Measurements from ENCODE around the gene RORB. TPM values are rescaled to one million over a fixed set of nuclear protein-coding genes. Genes with fewer than 3 reads are reported as not detected.

Gene RORB
- total RNA-seq, 1 donor from 2014 or later = 0.11 TPM

GRCh38 chr9:74554751-74555419 is 57.8 kb downstream of the RORB start:
- Histone ChIP-seq H3K27me3 (ENCODE audit: insufficient read depth, low read length) (no peaks in the 10 kb centered on the region), H2AFZ (ENCODE audit: low read depth, low read length) (peak overlapping the region; percentile 53), H3K79me2 (ENCODE audit: insufficient read depth, low read length) (no peaks in the 10 kb centered on the region), H4K20me1 (ENCODE audit: insufficient read depth, low read length) (no peaks in the 10 kb centered on the region), H3K9me3 (ENCODE audit: insufficient read depth, low read depth, low read length) (no peaks in the 10 kb centered on the region), H3K4me2 (ENCODE audit: low read length) (peak overlapping the region; percentile 6), H3K9ac (ENCODE audit: low read length) (no peak overlapping the region), H3K27ac (ENCODE audit: low read depth, low read length) (no peak overlapping the region), H3K36me3 (ENCODE audit: insufficient read depth, low read length) (no peaks in the 10 kb centered on the region), H3K4me1 (ENCODE audit: insufficient read depth, low read length) (peaks cover 14% of the 10 kb centered on the region), H3K4me3 (ENCODE audit: insufficient read depth, low read depth, low read length) (no peak overlapping the region)
- FAIRE-seq (no peak), DNase-seq (ENCODE audit: low read depth) (no peak)
- Mint-ChIP-seq H3K9me3 (ENCODE audit: unreplicated experiment) (no peaks in the 10 kb centered on the region), H3K36me3 (ENCODE audit: low read depth, unreplicated experiment) (no peaks in the 10 kb centered on the region), H3K4me3 (ENCODE audit: unreplicated experiment) (no peak overlapping the region), H3K27me3 (ENCODE audit: low read depth, unreplicated experiment) (no peaks in the 10 kb centered on the region), H3K4me1 (ENCODE audit: low read depth, unreplicated experiment) (peaks cover 7% of the 10 kb centered on the region), H3K27ac (ENCODE audit: unreplicated experiment) (no peak overlapping the region)
- TF ChIP-seq EZH2 (IDR thresholded peaks at IDR 0.05; ENCODE audit: insufficient read depth, low read length) = no peak
- TF ChIP-seq CTCF (IDR thresholded peaks at IDR 0.05; ENCODE audit: insufficient read depth, low read depth, low read length) = no peak

GRCh38 chr9:74555565-74555964 is 58.4 kb downstream of the RORB start:
- H3K4me3 ChIP-seq (ENCODE audit: insufficient read depth, low read depth, low read length) = no peak overlapping the region
- no peak for FAIRE-seq
- Mint-ChIP-seq H3K4me3 (ENCODE audit: unreplicated experiment) (no peak overlapping the region), H3K27ac (ENCODE audit: unreplicated experiment) (no peak overlapping the region), H3K36me3 (ENCODE audit: low read depth, unreplicated experiment) (no peaks in the 10 kb centered on the region), H3K4me1 (ENCODE audit: low read depth, unreplicated experiment) (peaks cover 7% of the 10 kb centered on the region), H3K9me3 (ENCODE audit: unreplicated experiment) (no peaks in the 10 kb centered on the region), H3K27me3 (ENCODE audit: low read depth, unreplicated experiment) (no peaks in the 10 kb centered on the region)
- H3K9ac ChIP-seq (ENCODE audit: low read length) = no peak overlapping the region
- peaks cover 14% of the 10 kb centered on the region for H3K4me1 ChIP-seq (ENCODE audit: insufficient read depth, low read length)
- no peak for DNase-seq (ENCODE audit: low read depth)
- H3K27ac ChIP-seq (ENCODE audit: low read depth, low read length) = no peak overlapping the region
- TF ChIP-seq EZH2 (IDR thresholded peaks at IDR 0.05; ENCODE audit: insufficient read depth, low read length) (no peak), CTCF (IDR thresholded peaks at IDR 0.05; ENCODE audit: insufficient read depth, low read depth, low read length) (no peak)
- no peaks in the 10 kb centered on the region for H3K27me3 ChIP-seq (ENCODE audit: insufficient read depth, low read length)
- H2AFZ ChIP-seq (ENCODE audit: low read depth, low read length) = no peak overlapping the region
- no peak overlapping the region for H3K4me2 ChIP-seq (ENCODE audit: low read length)
- H3K79me2 ChIP-seq (ENCODE audit: insufficient read depth, low read length) = no peaks in the 10 kb centered on the region
- no peaks in the 10 kb centered on the region for H3K36me3 ChIP-seq (ENCODE audit: insufficient read depth, low read length)
- H3K9me3 ChIP-seq (ENCODE audit: insufficient read depth, low read depth, low read length) = no peaks in the 10 kb centered on the region
- no peaks in the 10 kb centered on the region for H4K20me1 ChIP-seq (ENCODE audit: insufficient read depth, low read length)

GRCh38 chr9:74556685-74557084 is 59.5 kb downstream of the RORB start:
- DNase-seq (ENCODE audit: low read depth) (peak; percentile 78), FAIRE-seq (no peak)
- TF ChIP-seq EZH2 (IDR thresholded peaks at IDR 0.05; ENCODE audit: insufficient read depth, low read length) = no peak
- no peak for TF ChIP-seq CTCF (IDR thresholded peaks at IDR 0.05; ENCODE audit: insufficient read depth, low read depth, low read length)
- Histone ChIP-seq H4K20me1 (ENCODE audit: insufficient read depth, low read length) (no peaks in the 10 kb centered on the region), H3K79me2 (ENCODE audit: insufficient read depth, low read length) (no peaks in the 10 kb centered on the region), H3K4me2 (ENCODE audit: low read length) (peak overlapping the region; percentile 71), H3K27ac (ENCODE audit: low read depth, low read length) (peak overlapping the region; percentile 61), H2AFZ (ENCODE audit: low read depth, low read length) (peak overlapping the region; percentile 54), H3K4me1 (ENCODE audit: insufficient read depth, low read length) (peaks cover 14% of the 10 kb centered on the region), H3K4me3 (ENCODE audit: insufficient read depth, low read depth, low read length) (no peak overlapping the region), H3K27me3 (ENCODE audit: insufficient read depth, low read length) (no peaks in the 10 kb centered on the region), H3K36me3 (ENCODE audit: insufficient read depth, low read length) (no peaks in the 10 kb centered on the region), H3K9ac (ENCODE audit: low read length) (peak overlapping the region; percentile 32), H3K9me3 (ENCODE audit: insufficient read depth, low read depth, low read length) (no peaks in the 10 kb centered on the region)
- no peaks in the 10 kb centered on the region for H3K9me3 Mint-ChIP-seq (ENCODE audit: unreplicated experiment)
- H3K4me1 Mint-ChIP-seq (ENCODE audit: low read depth, unreplicated experiment) = peaks cover 7% of the 10 kb centered on the region
- H3K27me3 Mint-ChIP-seq (ENCODE audit: low read depth, unreplicated experiment) = no peaks in the 10 kb centered on the region
- no peaks in the 10 kb centered on the region for H3K36me3 Mint-ChIP-seq (ENCODE audit: low read depth, unreplicated experiment)
- H3K27ac Mint-ChIP-seq (ENCODE audit: unreplicated experiment) = no peak overlapping the region
- H3K4me3 Mint-ChIP-seq (ENCODE audit: unreplicated experiment) = no peak overlapping the region

All from astrocyte (in vitro differentiated cells and primary cell).